Activated B cell treated with CpG ODN at 0.5 μM for 24 hours (primary cell): ENCODE data around the gene OR52K1. TPM values are rescaled to one million over a fixed set of nuclear protein-coding genes. Genes with fewer than 3 reads are reported as not detected.

ENCODE experiments used
- ATAC-seq: fragments of 200-7000 bp; cut with Tn5 transposase; one replicate; pipeline ENCODE4 v1.10.0; 2021; ENCODE audit warnings: low read depth, mild to moderate bottlenecking, moderate library complexity
- CTCF ChIA-PET: fragments of 350-600 bp; sonication (Branson Sonifier 250); formaldehyde crosslinking; loops from one replicate; lab custom pipeline; 2021; ENCODE audit warnings: antibody characterized with exemption; lab: Charles Lee
- POLR2A ChIA-PET: fragments of 350-600 bp; sonication (Branson Sonifier 250); formaldehyde crosslinking; loops from one replicate; lab custom pipeline; 2021; ENCODE audit warnings: antibody characterized with exemption; lab: Charles Lee
- DNase-seq: peaks from one replicate; pipeline ENCODE4 v3.0.0; 2022
- H3K27ac Mint-ChIP-seq: one replicate; pipeline ENCODE4 v1.8.0; 2020; ENCODE audit warnings: mixed read lengths
- H3K27me3 Mint-ChIP-seq: one replicate; pipeline ENCODE4 v1.8.0; 2021; ENCODE audit warnings: mixed read lengths
- H3K36me3 Mint-ChIP-seq: one replicate; pipeline ENCODE4 v1.8.0; 2021; ENCODE audit warnings: low read depth, mixed read lengths
- H3K4me1 Mint-ChIP-seq: one replicate; pipeline ENCODE4 v1.8.0; 2021; ENCODE audit warnings: mixed read lengths
- H3K4me3 Mint-ChIP-seq: one replicate; pipeline ENCODE4 v1.8.0; 2020; ENCODE audit warnings: mild to moderate bottlenecking, mixed read lengths
- H3K9me3 Mint-ChIP-seq: one replicate; pipeline ENCODE4 v1.8.0; 2020; ENCODE audit warnings: mixed read lengths
- intact Hi-C: fragments of 100-400 bp; cut with micrococcal nuclease; formaldehyde crosslinking; loops from one replicate; pipeline ENCODE4 v1.15.1; 2024
- total RNA-seq: library from RNA; stranded (reverse); gene quantifications from 2 replicates; pipeline ENCODE4 v1.2.3, GENCODE V29; 2022
- TF ChIP-seq, protein P1 (sequence below): fragments of 200-600 bp; IDR thresholded peaks from one replicate; pipeline ENCODE4 v1.8.0; 2022; ENCODE audit warnings: antibody characterized with exemption, mild to moderate bottlenecking

The OR52K1 gene
- total RNA-seq, 1 donor from 2014 or later: not detected

DNA sequence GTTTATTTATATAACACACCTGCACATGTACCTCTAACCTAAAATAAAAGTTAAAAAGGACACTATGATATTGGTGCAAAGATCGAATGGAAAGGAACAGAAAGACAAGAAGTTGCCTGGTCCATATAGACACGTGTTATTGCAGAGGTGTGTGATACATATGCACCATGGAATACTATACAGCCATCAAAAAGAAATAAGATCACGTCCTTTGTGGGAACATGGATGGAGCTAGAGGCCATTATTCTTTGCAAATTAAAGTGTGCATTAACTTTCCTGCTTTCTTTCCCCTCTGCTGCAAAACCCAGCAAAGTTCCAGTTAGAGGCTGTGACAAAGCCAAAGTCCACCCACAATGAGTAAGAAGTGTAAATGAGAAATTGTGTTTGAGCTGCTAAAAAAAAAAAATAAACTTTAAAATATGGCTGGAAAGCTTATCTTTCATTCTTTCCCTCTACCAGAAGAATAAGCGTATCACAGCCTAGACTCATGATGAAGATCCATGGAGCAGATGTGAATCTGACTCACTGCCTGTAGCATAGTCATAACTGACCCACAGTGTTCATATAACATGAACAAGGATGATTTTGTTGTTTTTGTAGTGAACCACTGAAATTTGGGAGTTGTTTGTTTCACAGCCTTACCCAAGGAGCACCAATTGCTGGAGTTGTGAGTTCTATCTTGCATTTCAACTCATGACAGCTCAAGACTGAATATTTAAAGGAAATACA lies 9.6 kb downstream of the OR52K1 start:
- peaks cover 7% of the 10 kb centered on the region for H3K4me1 Mint-ChIP-seq
- intact Hi-C loops: no loop called here

DNA sequence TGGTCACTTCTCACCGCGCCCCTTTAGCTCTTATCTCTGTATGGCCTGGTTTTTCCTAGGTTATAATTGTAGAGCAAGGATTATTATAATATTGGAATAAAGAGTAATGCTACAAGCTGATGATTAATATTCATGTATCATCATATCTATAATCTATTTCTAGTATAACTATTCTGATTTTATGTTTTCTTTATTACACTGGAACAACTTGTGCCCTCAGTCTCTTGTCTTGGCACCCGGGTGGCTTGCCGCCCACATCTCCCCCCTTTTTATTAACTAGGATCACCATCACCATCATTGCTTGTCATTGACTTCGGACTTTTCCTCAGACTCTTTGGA lies 11.0 kb downstream of the OR52K1 start:
- no peak overlapping the region for H3K4me3 Mint-ChIP-seq
- ChIA-PET POLR2A (no interaction called here), CTCF (interaction anchor here (1.0 to 5.2 kb wide), 3 partner anchors 9 to 307 kb away, joined by 3 to 73 read pairs (median 4); no protein-coding TSS in a partner anchor)
- peaks cover 7% of the 10 kb centered on the region for H3K4me1 Mint-ChIP-seq
- ATAC-seq (no peak), DNase-seq (no peak)
- H3K27ac Mint-ChIP-seq: no peak overlapping the region
- H3K9me3 Mint-ChIP-seq: peaks cover 4% of the 10 kb centered on the region
- intact Hi-C loops: loop anchor here (1.0 kb wide), 1 partner anchor 306 kb away; no protein-coding TSS in a partner anchor
- TF ChIP-seq, protein P1, sequence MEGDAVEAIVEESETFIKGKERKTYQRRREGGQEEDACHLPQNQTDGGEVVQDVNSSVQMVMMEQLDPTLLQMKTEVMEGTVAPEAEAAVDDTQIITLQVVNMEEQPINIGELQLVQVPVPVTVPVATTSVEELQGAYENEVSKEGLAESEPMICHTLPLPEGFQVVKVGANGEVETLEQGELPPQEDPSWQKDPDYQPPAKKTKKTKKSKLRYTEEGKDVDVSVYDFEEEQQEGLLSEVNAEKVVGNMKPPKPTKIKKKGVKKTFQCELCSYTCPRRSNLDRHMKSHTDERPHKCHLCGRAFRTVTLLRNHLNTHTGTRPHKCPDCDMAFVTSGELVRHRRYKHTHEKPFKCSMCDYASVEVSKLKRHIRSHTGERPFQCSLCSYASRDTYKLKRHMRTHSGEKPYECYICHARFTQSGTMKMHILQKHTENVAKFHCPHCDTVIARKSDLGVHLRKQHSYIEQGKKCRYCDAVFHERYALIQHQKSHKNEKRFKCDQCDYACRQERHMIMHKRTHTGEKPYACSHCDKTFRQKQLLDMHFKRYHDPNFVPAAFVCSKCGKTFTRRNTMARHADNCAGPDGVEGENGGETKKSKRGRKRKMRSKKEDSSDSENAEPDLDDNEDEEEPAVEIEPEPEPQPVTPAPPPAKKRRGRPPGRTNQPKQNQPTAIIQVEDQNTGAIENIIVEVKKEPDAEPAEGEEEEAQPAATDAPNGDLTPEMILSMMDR: no peak
- H3K27me3 Mint-ChIP-seq: peaks cover 13% of the 10 kb centered on the region
- H3K36me3 Mint-ChIP-seq: no peaks in the 10 kb centered on the region

More for the DNA sequence above, 9.6 kb downstream of the OR52K1 start:
- H3K27me3 Mint-ChIP-seq: peaks cover 14% of the 10 kb centered on the region
- H3K36me3 Mint-ChIP-seq: no peaks in the 10 kb centered on the region
- ChIA-PET POLR2A (no interaction called here), CTCF (interaction anchor here (5.2 kb wide), 1 partner anchor 306 kb away, joined by 73 read pairs; no protein-coding TSS in a partner anchor)
- H3K4me3 Mint-ChIP-seq: no peak overlapping the region
- H3K9me3 Mint-ChIP-seq: peaks cover 4% of the 10 kb centered on the region
- DNase-seq: no peak
- TF ChIP-seq, protein P1: no peak
- H3K27ac Mint-ChIP-seq: no peak overlapping the region
- no peak for ATAC-seq

DNA sequence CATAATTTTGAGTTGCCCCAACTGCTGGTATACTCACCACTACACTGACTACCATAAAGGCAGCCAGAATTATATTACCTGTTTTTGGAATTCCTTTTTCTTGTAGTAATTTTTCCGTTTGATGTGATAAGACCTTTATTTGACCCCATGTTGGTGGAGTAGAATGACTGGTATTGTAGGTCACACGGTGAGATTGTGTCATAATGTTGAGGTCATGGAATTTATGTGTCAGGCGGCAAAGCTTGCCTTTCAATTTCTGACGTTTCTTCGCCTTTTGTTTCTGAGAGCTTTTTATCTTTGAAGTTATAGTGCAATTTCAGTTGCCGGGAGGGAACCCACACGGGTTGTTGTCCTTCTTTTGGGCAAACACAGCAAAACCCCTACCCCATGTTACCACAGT lies 13.0 kb downstream of the OR52K1 start:
- DNase-seq (no peak), ATAC-seq (no peak)
- Mint-ChIP-seq H3K27ac (no peak overlapping the region), H3K27me3 (peaks cover 12% of the 10 kb centered on the region), H3K4me3 (no peak overlapping the region), H3K36me3 (no peaks in the 10 kb centered on the region), H3K4me1 (peaks cover 7% of the 10 kb centered on the region), H3K9me3 (peaks cover 4% of the 10 kb centered on the region)
- POLR2A ChIA-PET: no interaction called here
- intact Hi-C loops: no loop called here
- CTCF ChIA-PET: interaction anchor here (5.2 kb wide), 1 partner anchor 310 kb away, joined by 73 read pairs; no protein-coding TSS in a partner anchor
- TF ChIP-seq, protein P1: no peak

DNA sequence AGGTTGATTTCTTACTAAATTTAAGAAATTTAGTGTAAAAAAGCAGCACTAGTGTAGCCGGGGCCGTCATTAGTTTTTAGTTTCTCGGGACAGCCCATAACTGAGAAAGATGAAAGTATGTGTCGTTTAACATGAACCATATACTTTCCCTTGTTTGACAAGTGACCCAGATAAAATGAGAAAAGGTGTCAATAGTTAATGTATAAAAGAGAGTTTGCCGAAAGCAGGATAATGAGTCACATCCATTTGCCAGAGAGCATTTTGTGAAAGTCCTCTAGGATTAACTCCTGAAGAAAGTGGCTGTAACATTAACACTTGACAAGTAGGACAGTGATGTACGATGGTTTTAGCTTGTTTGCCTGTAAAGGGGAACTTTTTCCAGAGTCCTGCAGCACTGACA lies 13.5 kb downstream of the OR52K1 start:
- intact Hi-C loops: no loop called here
- TF ChIP-seq, protein P1: no peak
- Mint-ChIP-seq H3K9me3 (peaks cover 4% of the 10 kb centered on the region), H3K27me3 (peaks cover 12% of the 10 kb centered on the region), H3K27ac (no peak overlapping the region), H3K4me1 (peaks cover 7% of the 10 kb centered on the region), H3K36me3 (no peaks in the 10 kb centered on the region), H3K4me3 (no peak overlapping the region)
- CTCF ChIA-PET: interaction anchor here (5.2 kb wide), 1 partner anchor 310 kb away, joined by 73 read pairs; no protein-coding TSS in a partner anchor
- ATAC-seq: no peak
- POLR2A ChIA-PET: no interaction called here
- DNase-seq: no peak

DNA sequence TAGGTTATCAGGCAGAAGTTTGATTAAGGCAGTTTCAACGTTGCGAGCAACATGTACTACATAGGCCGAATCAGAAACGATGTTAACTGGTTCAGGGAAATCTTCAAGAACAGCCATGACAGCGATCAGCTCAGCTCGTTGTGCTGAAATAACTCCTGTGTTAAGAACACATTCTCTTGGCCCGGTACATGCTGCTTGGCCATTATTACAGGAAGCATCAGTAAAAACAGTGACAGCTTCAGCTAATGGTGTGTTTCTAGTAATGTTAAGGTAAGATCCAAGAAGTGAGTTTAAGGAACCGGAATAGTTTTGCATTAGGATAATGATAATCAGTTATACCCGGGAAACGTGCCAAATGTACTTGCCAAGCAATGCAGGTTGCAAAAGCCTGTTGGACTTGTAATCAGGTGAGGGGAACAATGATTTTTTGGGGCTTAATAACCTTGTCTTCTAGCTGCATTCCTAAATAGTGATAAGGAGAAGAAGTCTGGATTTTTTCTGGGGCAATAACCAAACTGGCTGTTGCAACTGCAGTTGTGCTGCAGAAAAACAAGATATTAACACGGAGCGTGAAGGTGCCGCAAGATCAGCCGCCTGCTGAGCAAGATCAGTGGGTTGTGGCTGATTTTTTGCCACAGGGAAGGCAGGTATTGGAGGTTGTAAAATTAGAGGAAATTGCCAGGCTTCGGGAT lies 14.3 kb downstream of the OR52K1 start:
- Mint-ChIP-seq H3K4me1 (peaks cover 7% of the 10 kb centered on the region), H3K4me3 (no peak overlapping the region), H3K27me3 (peaks cover 7% of the 10 kb centered on the region), H3K27ac (no peak overlapping the region), H3K36me3 (no peaks in the 10 kb centered on the region), H3K9me3 (peaks cover under 1% of the 10 kb centered on the region)
- ChIA-PET CTCF (interaction anchor here (5.2 kb wide), 1 partner anchor 311 kb away, joined by 73 read pairs; no protein-coding TSS in a partner anchor), POLR2A (no interaction called here)
- DNase-seq: no peak
- TF ChIP-seq, protein P1: no peak
- intact Hi-C loops: no loop called here
- ATAC-seq: no peak
